Natural killer cell treated with Interleukin-12 subunit alpha and Interleukin-12 subunit beta and Interleukin-15 and Interleukin-18, amount 100 ng/mL, for 72 hours (primary cell): ENCODE measurements around the gene GPR155. TPM values are rescaled to one million over a fixed set of nuclear protein-coding genes. Genes with fewer than 3 reads are reported as not detected.

Source experiments
- ATAC-seq, 2 donors: fragments of 150-1000 bp; cut with Tn5 transposase in 1 of 2; sonication (Bioruptor Pico), chemical (Tn5 transposase) in 1 of 2; 2 replicates each; pipeline ENCODE4 v1.10.0; 2021
- DNase-seq: peaks from one replicate; pipeline ENCODE4 v3.0.0; 2022; ENCODE audit warnings: low spot score
- H3K27ac Mint-ChIP-seq, 2 donors: 1 replicate in 1 of 2; 2 replicates in 1 of 2; pipeline ENCODE4 v1.8.0; 2022; ENCODE audit warnings: mixed read lengths in 2 of 2, mild to moderate bottlenecking in 1 of 2, moderate library complexity in 1 of 2
- H3K27me3 Mint-ChIP-seq, 2 donors: 1 replicate in 1 of 2; 2 replicates in 1 of 2; pipeline ENCODE4 v1.8.0; 2022; ENCODE audit warnings: mixed read lengths in 2 of 2
- H3K36me3 Mint-ChIP-seq: one replicate; pipeline ENCODE4 v1.8.0; 2022; ENCODE audit warnings: mixed read lengths
- H3K4me1 Mint-ChIP-seq, 2 donors: 1 replicate in 1 of 2; 2 replicates in 1 of 2; pipeline ENCODE4 v1.8.0; 2022; ENCODE audit warnings: low read depth in 2 of 2, mixed read lengths in 2 of 2, mild to moderate bottlenecking in 1 of 2
- H3K4me3 Mint-ChIP-seq: one replicate; pipeline ENCODE4 v1.8.0; 2022; ENCODE audit warnings: mixed read lengths
- H3K9me3 Mint-ChIP-seq: 2 replicates; pipeline ENCODE4 v1.8.0; 2022; ENCODE audit warnings: mixed read lengths
- total RNA-seq, 2 donors: library from RNA; stranded (reverse); gene quantifications; one replicate each; pipeline ENCODE4 v1.2.3, GENCODE V29; 2022

GPR155 gene
- 1 to 10 TPM; 3.2 to 3.6 TPM for total RNA-seq

GRCh38 chr2:174486563-174487107, at the start of gene GPR155:
GPR155 (minus strand) TSS chr2:174487029; CDS start chr2:174481956, 5,073 bp downstream.
- Mint-ChIP-seq H3K4me3 (peak within 1 kb of the TSS; percentile 96), H3K4me1 (peaks cover 28 to 35% of the 10 kb centered on the region in 2 donors), H3K27me3 (no peaks in the 10 kb centered on the region), H3K9me3 (no peaks in the 10 kb centered on the region), H3K27ac (peak within 1 kb of the TSS; percentile 88), H3K36me3 (no peaks in the 10 kb centered on the region)
- DNase-seq: no peak
- ATAC-seq: peak; percentile 59 to 60

- no peak overlapping the region for H3K27ac Mint-ChIP-seq
- DNase-seq (no peak), ATAC-seq (no peak)
- no peaks in the 10 kb centered on the region for H3K36me3 Mint-ChIP-seq
- no peak overlapping the region for H3K4me3 Mint-ChIP-seq
- peaks cover 8 to 10% of the 10 kb centered on the region in 2 donors for H3K27me3 Mint-ChIP-seq
- no peaks in the 10 kb centered on the region for H3K4me1 Mint-ChIP-seq
- H3K9me3 Mint-ChIP-seq: no peaks in the 10 kb centered on the region
Observed at GRCh38 chr2:174535757-174536703, 49.2 kb upstream of the GPR155 start.

GRCh38 chr2:174535083-174535482, 48.3 kb upstream of the GPR155 start:
- peaks cover 8 to 10% of the 10 kb centered on the region in 2 donors for H3K27me3 Mint-ChIP-seq
- H3K36me3 Mint-ChIP-seq: no peaks in the 10 kb centered on the region
- no peak overlapping the region for H3K27ac Mint-ChIP-seq
- no peak for DNase-seq
- ATAC-seq: no peak
- H3K4me1 Mint-ChIP-seq: no peaks in the 10 kb centered on the region
- H3K4me3 Mint-ChIP-seq: no peak overlapping the region
- no peaks in the 10 kb centered on the region for H3K9me3 Mint-ChIP-seq

GRCh38 chr2:174529916-174530315, 43.1 kb upstream of the GPR155 start:
- no peak overlapping the region for H3K4me3 Mint-ChIP-seq
- peaks cover 1 to 4% of the 10 kb centered on the region in 2 donors for H3K27me3 Mint-ChIP-seq
- H3K9me3 Mint-ChIP-seq: no peaks in the 10 kb centered on the region
- H3K27ac Mint-ChIP-seq: no peak overlapping the region
- DNase-seq (no peak), ATAC-seq (no peak)
- H3K4me1 Mint-ChIP-seq: no peaks in the 10 kb centered on the region
- no peaks in the 10 kb centered on the region for H3K36me3 Mint-ChIP-seq

- Mint-ChIP-seq H3K27me3 (peaks cover 0 to 7% of the 10 kb centered on the region in 2 donors), H3K4me3 (no peak overlapping the region), H3K9me3 (no peaks in the 10 kb centered on the region), H3K27ac (no peak overlapping the region), H3K4me1 (peaks cover 5 to 7% of the 10 kb centered on the region in 2 donors), H3K36me3 (peaks cover 5% of the 10 kb centered on the region)
- DNase-seq (no peak), ATAC-seq (no peak)
Observed at GRCh38 chr2:174527959-174528358, 41.1 kb upstream of the GPR155 start.

GRCh38 chr2:174527101-174527721, 40.4 kb upstream of the GPR155 start:
- ATAC-seq (no peak), DNase-seq (no peak)
- Mint-ChIP-seq H3K9me3 (no peaks in the 10 kb centered on the region), H3K4me1 (peaks cover 5 to 7% of the 10 kb centered on the region in 2 donors), H3K27ac (no peak overlapping the region), H3K4me3 (no peak overlapping the region), H3K36me3 (peaks cover 5% of the 10 kb centered on the region), H3K27me3 (peaks cover 0 to 7% of the 10 kb centered on the region in 2 donors)

- DNase-seq (no peak), ATAC-seq (no peak)
- peaks cover 5 to 9% of the 10 kb centered on the region in 2 donors for H3K4me1 Mint-ChIP-seq
- no peaks in the 10 kb centered on the region for H3K9me3 Mint-ChIP-seq
- peaks cover 0 to 9% of the 10 kb centered on the region in 2 donors for H3K27me3 Mint-ChIP-seq
- H3K27ac Mint-ChIP-seq: no peak overlapping the region
- no peak overlapping the region for H3K4me3 Mint-ChIP-seq
- H3K36me3 Mint-ChIP-seq: peaks cover 5% of the 10 kb centered on the region
Observed at GRCh38 chr2:174524527-174524926, 37.7 kb upstream of the GPR155 start.

GRCh38 chr2:174522553-174522952, 35.7 kb upstream of the GPR155 start:
- DNase-seq (no peak), ATAC-seq (no peak)
- no peaks in the 10 kb centered on the region for H3K9me3 Mint-ChIP-seq
- no peak overlapping the region for H3K4me3 Mint-ChIP-seq
- peaks cover 5 to 11% of the 10 kb centered on the region in 2 donors for H3K4me1 Mint-ChIP-seq
- H3K27ac Mint-ChIP-seq: no peak overlapping the region
- H3K36me3 Mint-ChIP-seq: peaks cover 5% of the 10 kb centered on the region
- peaks cover 0 to 14% of the 10 kb centered on the region in 2 donors for H3K27me3 Mint-ChIP-seq

GRCh38 chr2:174518395-174518794, 31.6 kb upstream of the GPR155 start:
- no peak overlapping the region for H3K27ac Mint-ChIP-seq
- H3K27me3 Mint-ChIP-seq: peaks cover 0 to 7% of the 10 kb centered on the region in 2 donors
- DNase-seq (no peak), ATAC-seq (no peak)
- H3K9me3 Mint-ChIP-seq: no peaks in the 10 kb centered on the region
- H3K4me1 Mint-ChIP-seq: peaks cover 7 to 9% of the 10 kb centered on the region in 2 donors
- no peak overlapping the region for H3K4me3 Mint-ChIP-seq
- H3K36me3 Mint-ChIP-seq: no peaks in the 10 kb centered on the region

- Mint-ChIP-seq H3K4me1 (peaks cover 9 to 10% of the 10 kb centered on the region in 2 donors), H3K36me3 (no peaks in the 10 kb centered on the region), H3K27ac (no peak overlapping the region), H3K4me3 (no peak overlapping the region), H3K27me3 (peaks cover 0 to 7% of the 10 kb centered on the region in 2 donors), H3K9me3 (no peaks in the 10 kb centered on the region)
- DNase-seq: no peak
- ATAC-seq: no peak
Observed at GRCh38 chr2:174516501-174517378, 29.9 kb upstream of the GPR155 start.

- no peaks in the 10 kb centered on the region for H3K27me3 Mint-ChIP-seq
- peaks cover 6 to 9% of the 10 kb centered on the region in 2 donors for H3K4me1 Mint-ChIP-seq
- DNase-seq (no peak), ATAC-seq (no peak)
- H3K27ac Mint-ChIP-seq: no peak overlapping the region
- H3K9me3 Mint-ChIP-seq: peaks cover 7% of the 10 kb centered on the region
- peaks cover 14% of the 10 kb centered on the region for H3K36me3 Mint-ChIP-seq
- no peak overlapping the region for H3K4me3 Mint-ChIP-seq
Observed at GRCh38 chr2:174512345-174512744, 25.5 kb upstream of the GPR155 start.

GRCh38 chr2:174511580-174512260, 24.9 kb upstream of the GPR155 start:
- no peak for ATAC-seq
- Mint-ChIP-seq H3K4me3 (no peak overlapping the region), H3K9me3 (peaks cover 7% of the 10 kb centered on the region), H3K36me3 (peaks cover 14% of the 10 kb centered on the region), H3K27ac (no peak overlapping the region), H3K4me1 (peaks cover 6% of the 10 kb centered on the region in 2 donors), H3K27me3 (no peaks in the 10 kb centered on the region)
- no peak for DNase-seq
